Measurements from ENCODE around the gene SND1. TPM values are rescaled to one million over a fixed set of nuclear protein-coding genes. Genes with fewer than 3 reads are reported as not detected.

SND1 gene
- total and polyA plus RNA-seq, 10 of the 15 experiments (the other 5 are each of a cell fraction or from before 2014, with no cell fraction given): 52.4 to 270 (median 146) TPM

- TF ChIP-seq KAT2A (conservative IDR thresholded peaks at IDR 0.05; ENCODE audit: control insufficient read depth, low read depth, low read length): no peak
- TF ChIP-seq STAT3 (IDR thresholded peaks at IDR 0.05; ENCODE audit: low read depth, low read length): no peak
- TF ChIP-seq STAT1 (conservative IDR thresholded peaks at IDR 0.05): no peak
These were observed 383.7 kb downstream of the SND1 start (continued) for GRCh38 chr7:128035712-128036111.

- ChIA-PET CTCF (interaction anchor here (0.6 to 1.5 kb wide), 7 partner anchors 9 to 346 kb away, joined by 3 to 4 read pairs (median 3); no protein-coding TSS in a partner anchor), RAD21 (ENCODE audit: unreplicated experiment) (interaction anchor here (1.3 to 1.4 kb wide), 2 partner anchors 9 to 68 kb away, joined by 4 to 5 read pairs; no protein-coding TSS in a partner anchor), POLR2A (no interaction called here), SMC1A (ENCODE audit: uncharacterized antibody, unreplicated experiment) (interaction anchor here (0.7 to 1.8 kb wide), 5 partner anchors 47 to 353 kb away, joined by 3 to 6 read pairs (median 3); no protein-coding TSS in a partner anchor)
- Histone ChIP-seq H3K27ac (ENCODE audit: control insufficient read depth, insufficient read depth) (peak overlapping the region; percentile 33; the same call in 1 of the 2 replicates), H3K9ac (ENCODE audit: control insufficient read depth, insufficient read depth, low read length) (no peak overlapping the region), H3K36me3 (ENCODE audit: control insufficient read depth in 2 of 2, insufficient read depth in 2 of 2, low read length in 1 of 2) (peaks cover 0 to 1% of the 10 kb centered on the region in 2 experiments; a peak in 3 of 4 replicates), H3K27me3 (replicated peaks in 1 of 2; ENCODE audit: control insufficient read depth in 2 of 2, insufficient read depth in 2 of 2, low read length in 1 of 2) (no peaks in the 10 kb centered on the region), H3K4me3 (no peak overlapping the region), H2AFZ (ENCODE audit: control insufficient read depth, low read depth, low read length) (no peak overlapping the region), H3K4me2 (ENCODE audit: control insufficient read depth, insufficient read depth) (peak overlapping the region; percentile 58), H3K9me3 (replicated peaks; ENCODE audit: control insufficient read depth, insufficient read depth, low read length) (no peaks in the 10 kb centered on the region), H4K20me1 (ENCODE audit: control insufficient read depth, insufficient read depth) (peaks cover 31% of the 10 kb centered on the region), H3K79me2 (ENCODE audit: control insufficient read depth, insufficient read depth, low read length) (peaks cover 1% of the 10 kb centered on the region; the same call in 1 of the 2 replicates), H3K4me1 (ENCODE audit: control insufficient read depth, insufficient read depth, low read length) (peaks cover 45% of the 10 kb centered on the region)
- in situ Hi-C loops (cut with MboI): no loop called here
- intact Hi-C loops (cut with micrococcal nuclease; ENCODE audit: unreplicated experiment): loop anchor here (5.0 kb wide), 1 partner anchor 171 kb away; no protein-coding TSS in a partner anchor
- no peak for FAIRE-seq
- peak; percentile 32 for DNase-seq (ENCODE audit: low read depth, low spot score)
- ATAC-seq: peak; percentile 59
- BruUV-seq (replicated peaks): no TSS peak
- WGBS (ENCODE audit: insufficient coverage, insufficient replicate concordance, low lambda C conversion rate, missing lambda C conversion rate): under 1% methylated on average over 4 of the region's 4 CpGs
- no peak for TF ChIP-seq SIN3A (IDR thresholded peaks at IDR 0.05; ENCODE audit: low read depth, low read length)
- peak; percentile 57; the same call in 1 of the 2 replicates for TF ChIP-seq RELB (IDR thresholded peaks at IDR 0.05; ENCODE audit: low read depth)
- peak; percentile 73; the same call in 1 of the 3 replicates for TF ChIP-seq POU2F2 (IDR thresholded peaks at IDR 0.05; ENCODE audit: borderline replicate concordance, low read depth, low read length)
- no peak for TF ChIP-seq YBX1 (IDR thresholded peaks at IDR 0.05)
- TF ChIP-seq NFIC (IDR thresholded peaks at IDR 0.05; ENCODE audit: low read depth, low read length): 0 out of 2 replicates have a peak, but pooled peaks have one; percentile 58
- no peak for TF ChIP-seq EZH2 (IDR thresholded peaks at IDR 0.05; ENCODE audit: borderline replicate concordance, control insufficient read depth, low read depth, low read length)
- peak; percentile 18; the same call in 1 of the 2 replicates for TF ChIP-seq PKNOX1 (IDR thresholded peaks at IDR 0.05)
- no peak for TF ChIP-seq REST (IDR thresholded peaks at IDR 0.05; ENCODE audit: low read depth, low read length)
- TF ChIP-seq POLR2AphosphoS2 (IDR thresholded peaks at IDR 0.05; ENCODE audit: low read depth, low read length): no peak
- peak; percentile 24 for TF ChIP-seq MEF2B (IDR thresholded peaks at IDR 0.05; ENCODE audit: partially characterized antibody, poor library complexity, severe bottlenecking)
- peak; percentile 40; the same call in 1 of the 2 replicates for TF ChIP-seq EED (IDR thresholded peaks at IDR 0.05; ENCODE audit: low read depth)
- peak; percentile 92 for TF ChIP-seq RUNX3 (IDR thresholded peaks at IDR 0.05; ENCODE audit: low read length)
These were observed 384.4 kb downstream of the SND1 start for GRCh38 chr7:128036226-128036940.

Data from GM12878 (cell line).